ENCODE measurements around the gene PRUNE2.

DNA sequence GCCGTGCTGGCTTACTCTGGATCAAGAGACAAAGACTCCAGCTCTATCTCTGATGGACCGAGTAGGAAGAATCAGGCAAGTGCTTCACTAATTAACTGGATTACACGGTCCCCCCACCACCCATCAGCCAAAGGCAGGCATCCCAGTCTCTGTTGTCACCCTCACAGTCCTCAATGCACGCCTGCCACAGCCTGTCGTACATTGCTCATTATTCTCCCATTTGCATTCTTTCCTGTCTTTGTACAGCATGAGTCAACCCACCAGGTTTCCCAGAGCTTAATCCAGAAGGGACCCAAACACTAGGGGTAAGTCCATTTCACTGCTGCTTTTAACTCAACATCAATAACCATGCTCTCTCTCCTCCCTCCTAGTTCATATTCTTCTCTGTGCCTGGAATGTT lies 97.3 kb downstream of the PRUNE2 start:
- TF ChIP-seq, protein P1, sequence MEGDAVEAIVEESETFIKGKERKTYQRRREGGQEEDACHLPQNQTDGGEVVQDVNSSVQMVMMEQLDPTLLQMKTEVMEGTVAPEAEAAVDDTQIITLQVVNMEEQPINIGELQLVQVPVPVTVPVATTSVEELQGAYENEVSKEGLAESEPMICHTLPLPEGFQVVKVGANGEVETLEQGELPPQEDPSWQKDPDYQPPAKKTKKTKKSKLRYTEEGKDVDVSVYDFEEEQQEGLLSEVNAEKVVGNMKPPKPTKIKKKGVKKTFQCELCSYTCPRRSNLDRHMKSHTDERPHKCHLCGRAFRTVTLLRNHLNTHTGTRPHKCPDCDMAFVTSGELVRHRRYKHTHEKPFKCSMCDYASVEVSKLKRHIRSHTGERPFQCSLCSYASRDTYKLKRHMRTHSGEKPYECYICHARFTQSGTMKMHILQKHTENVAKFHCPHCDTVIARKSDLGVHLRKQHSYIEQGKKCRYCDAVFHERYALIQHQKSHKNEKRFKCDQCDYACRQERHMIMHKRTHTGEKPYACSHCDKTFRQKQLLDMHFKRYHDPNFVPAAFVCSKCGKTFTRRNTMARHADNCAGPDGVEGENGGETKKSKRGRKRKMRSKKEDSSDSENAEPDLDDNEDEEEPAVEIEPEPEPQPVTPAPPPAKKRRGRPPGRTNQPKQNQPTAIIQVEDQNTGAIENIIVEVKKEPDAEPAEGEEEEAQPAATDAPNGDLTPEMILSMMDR (IDR thresholded peaks at IDR 0.05; ENCODE audit: low read depth, low read length, missing input control): no peak
- TF ChIP-seq GABPA (IDR thresholded peaks at IDR 0.05 in 1 of 2, conservative IDR thresholded peaks at IDR 0.05 in 1 of 2): no peak
- TF ChIP-seq, protein P2, sequence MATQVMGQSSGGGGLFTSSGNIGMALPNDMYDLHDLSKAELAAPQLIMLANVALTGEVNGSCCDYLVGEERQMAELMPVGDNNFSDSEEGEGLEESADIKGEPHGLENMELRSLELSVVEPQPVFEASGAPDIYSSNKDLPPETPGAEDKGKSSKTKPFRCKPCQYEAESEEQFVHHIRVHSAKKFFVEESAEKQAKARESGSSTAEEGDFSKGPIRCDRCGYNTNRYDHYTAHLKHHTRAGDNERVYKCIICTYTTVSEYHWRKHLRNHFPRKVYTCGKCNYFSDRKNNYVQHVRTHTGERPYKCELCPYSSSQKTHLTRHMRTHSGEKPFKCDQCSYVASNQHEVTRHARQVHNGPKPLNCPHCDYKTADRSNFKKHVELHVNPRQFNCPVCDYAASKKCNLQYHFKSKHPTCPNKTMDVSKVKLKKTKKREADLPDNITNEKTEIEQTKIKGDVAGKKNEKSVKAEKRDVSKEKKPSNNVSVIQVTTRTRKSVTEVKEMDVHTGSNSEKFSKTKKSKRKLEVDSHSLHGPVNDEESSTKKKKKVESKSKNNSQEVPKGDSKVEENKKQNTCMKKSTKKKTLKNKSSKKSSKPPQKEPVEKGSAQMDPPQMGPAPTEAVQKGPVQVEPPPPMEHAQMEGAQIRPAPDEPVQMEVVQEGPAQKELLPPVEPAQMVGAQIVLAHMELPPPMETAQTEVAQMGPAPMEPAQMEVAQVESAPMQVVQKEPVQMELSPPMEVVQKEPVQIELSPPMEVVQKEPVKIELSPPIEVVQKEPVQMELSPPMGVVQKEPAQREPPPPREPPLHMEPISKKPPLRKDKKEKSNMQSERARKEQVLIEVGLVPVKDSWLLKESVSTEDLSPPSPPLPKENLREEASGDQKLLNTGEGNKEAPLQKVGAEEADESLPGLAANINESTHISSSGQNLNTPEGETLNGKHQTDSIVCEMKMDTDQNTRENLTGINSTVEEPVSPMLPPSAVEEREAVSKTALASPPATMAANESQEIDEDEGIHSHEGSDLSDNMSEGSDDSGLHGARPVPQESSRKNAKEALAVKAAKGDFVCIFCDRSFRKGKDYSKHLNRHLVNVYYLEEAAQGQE (IDR thresholded peaks at IDR 0.05): no peak
- no peak for TF ChIP-seq RAD21 (IDR thresholded peaks at IDR 0.05)
- no peak for TF ChIP-seq TAF1 (conservative IDR thresholded peaks at IDR 0.05)
- TF ChIP-seq JUND (IDR thresholded peaks at IDR 0.05): no peak
- no peak for TF ChIP-seq EGR1 (IDR thresholded peaks at IDR 0.05; ENCODE audit: low read depth in 2 of 2)
- TF ChIP-seq, protein P3, sequence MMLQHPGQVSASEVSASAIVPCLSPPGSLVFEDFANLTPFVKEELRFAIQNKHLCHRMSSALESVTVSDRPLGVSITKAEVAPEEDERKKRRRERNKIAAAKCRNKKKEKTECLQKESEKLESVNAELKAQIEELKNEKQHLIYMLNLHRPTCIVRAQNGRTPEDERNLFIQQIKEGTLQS (IDR thresholded peaks at IDR 0.05): no peak
- TF ChIP-seq FOXA1 (IDR thresholded peaks at IDR 0.05): no peak
- TF ChIP-seq HNF4A (conservative IDR thresholded peaks at IDR 0.05): no peak
- TF ChIP-seq, protein P4, sequence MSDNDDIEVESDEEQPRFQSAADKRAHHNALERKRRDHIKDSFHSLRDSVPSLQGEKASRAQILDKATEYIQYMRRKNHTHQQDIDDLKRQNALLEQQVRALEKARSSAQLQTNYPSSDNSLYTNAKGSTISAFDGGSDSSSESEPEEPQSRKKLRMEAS (IDR thresholded peaks at IDR 0.05): no peak
- TF ChIP-seq, protein P5, sequence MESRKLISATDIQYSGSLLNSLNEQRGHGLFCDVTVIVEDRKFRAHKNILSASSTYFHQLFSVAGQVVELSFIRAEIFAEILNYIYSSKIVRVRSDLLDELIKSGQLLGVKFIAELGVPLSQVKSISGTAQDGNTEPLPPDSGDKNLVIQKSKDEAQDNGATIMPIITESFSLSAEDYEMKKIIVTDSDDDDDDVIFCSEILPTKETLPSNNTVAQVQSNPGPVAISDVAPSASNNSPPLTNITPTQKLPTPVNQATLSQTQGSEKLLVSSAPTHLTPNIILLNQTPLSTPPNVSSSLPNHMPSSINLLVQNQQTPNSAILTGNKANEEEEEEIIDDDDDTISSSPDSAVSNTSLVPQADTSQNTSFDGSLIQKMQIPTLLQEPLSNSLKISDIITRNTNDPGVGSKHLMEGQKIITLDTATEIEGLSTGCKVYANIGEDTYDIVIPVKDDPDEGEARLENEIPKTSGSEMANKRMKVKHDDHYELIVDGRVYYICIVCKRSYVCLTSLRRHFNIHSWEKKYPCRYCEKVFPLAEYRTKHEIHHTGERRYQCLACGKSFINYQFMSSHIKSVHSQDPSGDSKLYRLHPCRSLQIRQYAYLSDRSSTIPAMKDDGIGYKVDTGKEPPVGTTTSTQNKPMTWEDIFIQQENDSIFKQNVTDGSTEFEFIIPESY (IDR thresholded peaks at IDR 0.05): no peak
- TF ChIP-seq SP1 (IDR thresholded peaks at IDR 0.05): no peak
- TF ChIP-seq YY1 (IDR thresholded peaks at IDR 0.05): no peak
